Heart left ventricle (tissue), 13 donors: ENCODE data around the gene RGL2.

Source experiments
- POLR2A ChIP-seq, 2 donors: fragments of 450-650 bp; IDR thresholded peaks; one replicate each; pipeline ENCODE4 v1.6.1; 2017; ENCODE audit warnings: antibody characterized with exemption in 2 of 2, mild to moderate bottlenecking in 2 of 2, moderate library complexity in 2 of 2
- TF ChIP-seq, protein P1 (sequence below), 12 donors: fragments of 200-600 bp; sonication (generic) in 4 of 12; IDR thresholded peaks; one replicate each; pipeline versions ENCODE4 v1.5.0 to v1.8.0; 2018 to 2022; ENCODE audit warnings: antibody characterized with exemption in 12 of 12, mild to moderate bottlenecking in 5 of 12
- donor health status: ischemic (EF 13 %, LVEDD 7.1; RV severe dilation, severe dysfunction).
- donor health status: DM: no; HTN: yes; CAD: no.
- donor health status: DM: no; HTN: no; CAD: no.
- donor health status: ischemic (EF 25% LVEDD 6.9; RV normal size, moderate dysfunction).
- donor health status: ischemic (EF 25% LVEDD 5.7; RV mildly dilated, moderate dysfunction).
- donor health status: ischemic (EF 35%, LVEDD 5.7; RV mildly dilated, moderate dysfunction).
- donor health status: nonischemic (EF 11% LVEDD 7.7; RV severe dilation, severe dysfunction).
- donor health status: DM: yes; HTN: yes; CAD: no.
- donor health status: PGD.
- donor health status: ischemic (EF 29% LVEDD 5.4; RV normal size, mild dysfunction).
- donor health status: nonischemic (EF 23%, LVEDD 6.1; RV moderate dilation, normal function).

DNA sequence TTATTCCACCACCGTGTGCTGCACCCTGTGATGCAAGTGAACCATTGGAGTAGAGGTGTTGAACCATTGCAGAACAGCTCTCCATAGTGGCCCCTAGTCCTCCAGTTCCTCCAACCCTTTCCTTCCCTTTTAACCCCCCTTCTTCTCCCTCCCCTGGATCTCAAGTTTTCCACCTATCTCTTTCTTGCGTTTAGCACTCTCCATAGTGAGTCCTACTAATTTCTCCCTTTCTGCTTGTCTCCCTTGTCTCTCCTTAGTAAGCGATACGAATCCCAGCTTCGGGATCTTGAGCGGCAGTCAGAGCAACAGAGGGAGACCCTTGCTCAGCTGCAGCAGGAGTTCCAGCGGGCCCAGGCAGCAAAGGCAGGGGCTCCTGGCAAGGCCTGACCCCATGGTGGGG is 8.3 kb downstream of the RGL2 start:
- TF ChIP-seq, protein P1, sequence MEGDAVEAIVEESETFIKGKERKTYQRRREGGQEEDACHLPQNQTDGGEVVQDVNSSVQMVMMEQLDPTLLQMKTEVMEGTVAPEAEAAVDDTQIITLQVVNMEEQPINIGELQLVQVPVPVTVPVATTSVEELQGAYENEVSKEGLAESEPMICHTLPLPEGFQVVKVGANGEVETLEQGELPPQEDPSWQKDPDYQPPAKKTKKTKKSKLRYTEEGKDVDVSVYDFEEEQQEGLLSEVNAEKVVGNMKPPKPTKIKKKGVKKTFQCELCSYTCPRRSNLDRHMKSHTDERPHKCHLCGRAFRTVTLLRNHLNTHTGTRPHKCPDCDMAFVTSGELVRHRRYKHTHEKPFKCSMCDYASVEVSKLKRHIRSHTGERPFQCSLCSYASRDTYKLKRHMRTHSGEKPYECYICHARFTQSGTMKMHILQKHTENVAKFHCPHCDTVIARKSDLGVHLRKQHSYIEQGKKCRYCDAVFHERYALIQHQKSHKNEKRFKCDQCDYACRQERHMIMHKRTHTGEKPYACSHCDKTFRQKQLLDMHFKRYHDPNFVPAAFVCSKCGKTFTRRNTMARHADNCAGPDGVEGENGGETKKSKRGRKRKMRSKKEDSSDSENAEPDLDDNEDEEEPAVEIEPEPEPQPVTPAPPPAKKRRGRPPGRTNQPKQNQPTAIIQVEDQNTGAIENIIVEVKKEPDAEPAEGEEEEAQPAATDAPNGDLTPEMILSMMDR (IDR thresholded peaks at IDR 0.05) = no peak
- TF ChIP-seq POLR2A (IDR thresholded peaks at IDR 0.05) = no peak
